LNCAP (cell line): Measurements from ENCODE around the gene MBTPS1.

Experiments used
- TF ChIP-seq, protein P1 (sequence below): fragments of 450-650 bp; IDR thresholded peaks from 2 replicates; pipeline ENCODE4 v1.5.1; 2017; ENCODE audit warnings: mild to moderate bottlenecking

The MBTPS1 gene

DNA sequence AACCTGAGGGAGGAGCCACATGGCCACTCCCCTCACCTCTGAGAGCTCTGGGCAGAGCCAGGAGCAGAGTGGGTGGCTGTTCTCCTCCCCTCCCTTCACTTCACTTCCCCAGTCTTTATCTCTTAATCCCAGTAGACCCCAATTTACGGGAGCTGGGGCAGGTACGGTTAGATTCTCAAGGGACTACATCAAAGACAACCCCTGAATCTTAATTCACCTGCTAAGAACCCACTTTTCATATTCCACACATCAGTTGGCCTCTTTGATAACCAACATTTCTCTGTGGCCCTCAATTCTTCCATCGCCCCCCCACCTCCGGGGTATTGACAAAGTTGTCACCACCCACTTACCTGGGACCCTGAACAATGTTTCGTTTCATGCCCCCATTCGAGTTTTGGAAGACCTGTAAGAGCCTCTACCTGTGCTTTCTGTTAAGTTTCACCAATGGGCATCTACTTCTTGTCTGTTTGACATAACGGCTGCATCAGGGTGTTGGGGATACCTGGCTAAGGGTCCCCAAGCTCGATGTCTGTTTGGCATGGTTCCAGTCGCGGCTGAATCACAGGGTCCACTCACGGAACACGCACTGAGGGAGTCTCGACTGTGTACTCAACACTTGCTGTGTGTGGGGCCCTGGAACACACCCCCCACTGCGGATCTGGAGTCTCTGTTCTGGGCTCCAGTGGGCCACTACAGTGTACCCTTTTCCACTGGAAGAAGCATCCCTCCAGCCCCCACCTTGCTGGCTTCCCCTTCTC lies 102.0 kb downstream of the MBTPS1 start:
- TF ChIP-seq, protein P1, sequence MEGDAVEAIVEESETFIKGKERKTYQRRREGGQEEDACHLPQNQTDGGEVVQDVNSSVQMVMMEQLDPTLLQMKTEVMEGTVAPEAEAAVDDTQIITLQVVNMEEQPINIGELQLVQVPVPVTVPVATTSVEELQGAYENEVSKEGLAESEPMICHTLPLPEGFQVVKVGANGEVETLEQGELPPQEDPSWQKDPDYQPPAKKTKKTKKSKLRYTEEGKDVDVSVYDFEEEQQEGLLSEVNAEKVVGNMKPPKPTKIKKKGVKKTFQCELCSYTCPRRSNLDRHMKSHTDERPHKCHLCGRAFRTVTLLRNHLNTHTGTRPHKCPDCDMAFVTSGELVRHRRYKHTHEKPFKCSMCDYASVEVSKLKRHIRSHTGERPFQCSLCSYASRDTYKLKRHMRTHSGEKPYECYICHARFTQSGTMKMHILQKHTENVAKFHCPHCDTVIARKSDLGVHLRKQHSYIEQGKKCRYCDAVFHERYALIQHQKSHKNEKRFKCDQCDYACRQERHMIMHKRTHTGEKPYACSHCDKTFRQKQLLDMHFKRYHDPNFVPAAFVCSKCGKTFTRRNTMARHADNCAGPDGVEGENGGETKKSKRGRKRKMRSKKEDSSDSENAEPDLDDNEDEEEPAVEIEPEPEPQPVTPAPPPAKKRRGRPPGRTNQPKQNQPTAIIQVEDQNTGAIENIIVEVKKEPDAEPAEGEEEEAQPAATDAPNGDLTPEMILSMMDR, result no peak

DNA sequence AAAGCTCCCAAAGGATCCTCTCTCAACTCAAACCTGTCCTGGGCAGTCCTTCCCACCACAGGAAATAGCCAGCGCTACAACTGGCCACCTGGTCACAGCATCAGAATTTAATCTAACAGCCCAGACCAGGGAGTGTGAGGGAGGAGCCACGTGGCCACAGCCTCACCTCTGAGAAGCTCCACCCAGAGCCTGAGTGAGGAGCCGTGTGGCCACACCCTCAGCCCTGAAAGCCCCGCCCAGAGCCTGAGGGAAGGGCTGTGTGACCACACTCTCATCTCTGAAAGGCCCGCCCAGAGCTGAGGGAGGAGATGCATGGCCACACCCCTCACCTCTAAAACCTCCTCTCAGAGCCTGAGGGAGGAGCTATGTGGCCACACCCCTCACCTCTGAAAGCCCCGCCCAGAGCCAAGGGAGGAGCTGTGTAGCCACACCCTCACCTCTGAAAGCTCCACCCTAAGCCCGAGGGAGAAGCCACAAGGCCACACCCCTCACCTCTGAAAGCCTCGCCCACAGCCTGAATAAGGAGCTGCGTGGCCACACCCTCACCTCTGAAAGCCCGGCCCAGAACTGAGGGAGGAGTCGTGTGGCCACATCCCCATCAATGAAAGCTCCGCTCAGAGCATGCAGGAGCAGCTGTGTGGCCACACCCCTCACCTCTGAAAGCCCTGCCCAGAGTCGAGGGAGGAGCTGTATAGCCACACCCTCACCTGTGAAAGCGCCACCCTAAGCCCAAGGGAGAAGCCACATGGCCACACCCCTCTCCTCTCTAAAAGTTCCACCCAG lies 102.8 kb downstream of the MBTPS1 start:
- TF ChIP-seq, protein P1, result no peak

DNA sequence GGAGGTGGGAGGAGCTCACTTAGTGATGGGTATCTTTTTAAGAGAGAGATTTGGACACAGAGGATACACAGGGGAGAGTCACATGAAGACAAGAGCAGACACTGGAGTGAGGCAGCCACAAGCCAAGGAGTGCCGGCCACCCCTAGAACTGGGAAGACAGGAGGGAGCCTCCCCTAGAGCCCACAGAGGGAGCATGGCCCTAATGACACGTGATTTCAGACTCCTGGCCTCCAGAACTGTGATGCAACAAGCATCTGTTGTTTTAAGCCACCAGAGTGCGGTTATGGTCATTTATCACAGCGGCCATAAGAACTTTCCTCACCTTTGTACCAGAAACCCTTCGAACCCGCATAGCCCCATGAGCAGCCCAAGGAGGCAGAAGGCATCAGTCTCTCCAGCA lies 107.5 kb downstream of the MBTPS1 start:
- TF ChIP-seq, protein P1, result no peak

DNA sequence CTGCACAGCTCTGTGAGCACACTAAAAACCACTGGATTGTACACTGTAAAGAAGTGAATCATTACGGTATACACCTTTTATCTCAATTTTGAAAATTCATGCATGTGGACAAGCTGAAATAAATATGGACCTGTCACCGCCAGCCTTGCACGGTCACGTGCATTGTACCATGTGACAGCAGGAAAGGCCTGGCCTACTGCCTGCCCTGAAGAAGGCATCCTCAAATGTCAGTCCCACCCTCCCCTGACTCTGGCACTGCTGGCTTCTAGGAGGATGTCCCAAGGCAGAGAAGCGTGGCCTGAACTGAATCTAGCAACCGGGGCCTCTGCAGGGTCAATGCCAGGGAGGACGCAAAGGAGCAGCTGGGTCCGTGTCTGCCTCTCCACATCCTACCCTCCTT lies 108.8 kb downstream of the MBTPS1 start:
- TF ChIP-seq, protein P1, result no peak

DNA sequence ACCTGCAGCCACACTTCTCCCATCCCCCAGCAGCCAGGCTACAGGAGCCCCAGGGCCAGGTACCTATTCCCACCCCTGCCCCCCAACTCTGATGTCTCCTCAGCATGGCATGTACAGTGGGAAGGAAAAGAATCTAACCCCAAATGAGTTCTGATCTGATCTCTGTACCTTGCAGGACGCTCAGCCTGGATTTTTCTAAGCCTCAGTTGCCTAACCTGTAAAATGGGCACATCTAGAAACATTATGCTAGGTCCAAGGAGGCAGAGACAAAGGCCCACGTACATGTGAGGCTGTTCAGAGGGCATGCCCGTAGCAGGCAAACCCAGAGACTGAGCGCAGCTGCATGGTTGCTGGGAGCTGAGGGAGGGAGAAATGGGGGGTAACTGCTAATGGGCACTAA lies 109.2 kb downstream of the MBTPS1 start:
- TF ChIP-seq, protein P1, result no peak

DNA sequence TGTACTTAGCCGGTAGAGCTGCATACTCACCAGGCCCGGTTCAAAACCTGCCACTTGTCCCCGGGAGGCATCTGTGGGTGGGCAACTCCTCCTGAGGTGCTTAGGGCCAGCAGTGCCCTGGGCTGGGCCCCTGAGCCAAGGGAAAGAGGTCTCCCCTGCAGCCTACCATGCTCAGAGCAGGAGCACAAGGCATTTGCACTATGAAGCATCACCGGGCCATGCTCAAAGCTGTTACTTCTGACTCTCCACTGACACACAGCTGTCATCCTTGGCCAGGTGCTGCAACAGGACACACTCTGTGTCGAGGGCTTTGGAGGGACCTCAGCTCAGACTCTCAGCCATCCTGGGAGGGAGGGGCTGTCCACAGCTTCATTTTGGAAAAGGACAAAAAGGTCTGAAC lies 111.4 kb downstream of the MBTPS1 start:
- TF ChIP-seq, protein P1, result no peak

DNA sequence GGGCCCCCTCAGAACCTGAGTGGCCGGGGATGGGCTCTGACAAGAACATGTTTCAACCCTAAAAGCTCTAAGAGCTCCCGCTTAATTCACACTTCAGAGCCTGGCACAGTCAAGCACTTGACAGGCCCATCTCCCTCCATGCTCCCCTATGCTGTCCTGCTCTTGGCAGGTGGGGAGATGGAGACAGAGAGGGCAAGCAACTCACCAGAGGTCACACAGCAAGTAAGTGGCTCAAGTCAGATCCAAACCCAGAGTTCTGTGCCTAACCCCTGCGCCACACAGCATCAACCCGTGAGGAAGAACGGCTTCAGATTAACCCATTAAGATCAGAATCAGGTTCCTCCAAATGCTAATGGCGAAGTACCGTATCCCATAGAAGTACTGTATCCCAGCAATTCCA lies 112.3 kb downstream of the MBTPS1 start:
- TF ChIP-seq, protein P1, result no peak
